Measurements from ENCODE around the gene JAKMIP1.

The JAKMIP1 gene

DNA sequence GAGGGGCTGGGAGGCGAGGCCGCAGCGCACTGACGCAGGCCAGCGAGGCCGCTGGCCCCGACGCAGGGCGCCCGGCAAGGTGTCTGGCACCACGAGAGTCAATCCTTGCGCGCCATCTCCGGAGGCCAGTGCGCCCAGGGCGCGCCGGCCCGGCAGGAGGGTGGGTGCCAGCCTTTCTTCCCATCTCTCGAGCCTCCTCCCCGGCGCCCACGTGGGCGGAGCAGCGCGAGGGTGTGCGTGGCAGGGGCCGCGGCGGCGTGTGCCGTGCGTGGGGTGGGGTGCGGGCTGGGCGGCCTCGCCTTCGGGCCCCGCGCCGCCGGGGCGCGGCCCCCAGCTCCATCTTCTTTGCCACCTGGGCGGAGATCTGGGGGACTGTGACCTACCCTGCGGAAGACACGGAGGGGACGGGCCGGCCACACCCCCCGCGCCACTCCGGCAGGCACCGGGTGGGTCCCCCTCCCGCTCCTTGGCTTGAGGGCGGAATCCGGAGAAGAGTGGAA is 877 bp downstream of the JAKMIP1 start:
- peak; percentile 15 for DNase-seq

- no peak for DNase-seq
Observed at GRCh38 chr4:6198768-6199421, 1.5 kb downstream of the JAKMIP1 start.

- no peak for DNase-seq
Observed at GRCh38 chr4:6198278-6198677, 2.1 kb downstream of the JAKMIP1 start.

DNA sequence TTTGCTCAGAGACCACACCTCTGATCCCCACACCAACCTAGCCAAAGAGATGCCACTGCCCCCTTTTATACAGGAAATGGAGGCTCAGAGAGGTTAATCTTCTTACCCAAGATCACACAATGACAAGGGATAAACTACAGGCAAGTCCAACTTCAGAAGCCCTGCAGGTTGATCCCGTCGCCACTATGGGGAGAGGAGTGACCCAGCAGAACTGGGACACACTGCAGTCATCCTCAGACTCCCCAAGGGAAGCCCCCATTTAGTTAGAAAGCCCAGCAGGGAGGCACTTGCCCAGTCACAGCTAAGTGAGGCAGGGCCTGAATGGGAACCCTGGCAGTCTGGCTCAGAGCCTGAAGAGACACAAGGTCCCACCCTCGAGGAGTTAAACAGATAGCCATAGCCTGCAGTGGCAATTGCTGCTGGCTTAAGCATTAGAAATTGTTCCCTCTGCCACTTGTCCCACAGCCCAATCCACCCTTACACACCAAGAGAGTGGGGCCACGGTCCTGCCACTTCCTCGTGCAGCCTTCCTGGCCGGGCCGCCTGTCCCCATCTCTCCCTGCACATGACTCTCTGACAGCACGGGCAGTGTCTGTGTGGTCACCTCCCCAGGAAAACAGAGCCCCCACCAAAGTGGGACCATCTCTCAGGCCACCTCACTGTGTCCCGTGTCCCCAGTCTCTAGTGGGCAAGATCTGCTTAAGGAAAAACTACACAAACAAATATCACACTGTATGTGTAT is 2.7 kb downstream of the JAKMIP1 start:
- no peak for DNase-seq

DNA sequence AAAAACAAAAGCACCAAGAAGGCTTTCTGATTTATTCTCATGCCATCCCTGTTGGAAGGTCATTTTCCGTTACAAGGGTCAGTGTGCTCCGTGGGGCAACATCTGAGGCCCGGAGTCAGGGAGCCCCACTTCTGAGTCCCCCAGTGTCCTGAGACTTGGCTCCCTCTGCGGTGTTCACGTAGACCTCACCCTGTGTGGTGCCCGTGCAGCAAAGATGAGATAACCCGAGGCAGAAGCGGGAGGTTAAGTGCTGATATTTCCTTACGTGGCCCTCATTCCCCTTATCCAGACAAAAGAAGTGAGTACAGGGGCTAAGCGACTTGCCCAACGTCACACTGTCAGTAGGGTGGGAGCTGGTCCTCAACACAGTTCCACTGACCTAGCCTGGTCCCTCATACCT is 3.5 kb downstream of the JAKMIP1 start:
- DNase-seq = no peak

GRCh38 chr4:6196324-6196723 is 4.0 kb downstream of the JAKMIP1 start:
- DNase-seq = no peak

- DNase-seq = no peak
Observed at GRCh38 chr4:6195602-6196319, 4.6 kb downstream of the JAKMIP1 start.

- DNase-seq = no peak
Observed at GRCh38 chr4:6194458-6195195, 5.7 kb downstream of the JAKMIP1 start.

DNA sequence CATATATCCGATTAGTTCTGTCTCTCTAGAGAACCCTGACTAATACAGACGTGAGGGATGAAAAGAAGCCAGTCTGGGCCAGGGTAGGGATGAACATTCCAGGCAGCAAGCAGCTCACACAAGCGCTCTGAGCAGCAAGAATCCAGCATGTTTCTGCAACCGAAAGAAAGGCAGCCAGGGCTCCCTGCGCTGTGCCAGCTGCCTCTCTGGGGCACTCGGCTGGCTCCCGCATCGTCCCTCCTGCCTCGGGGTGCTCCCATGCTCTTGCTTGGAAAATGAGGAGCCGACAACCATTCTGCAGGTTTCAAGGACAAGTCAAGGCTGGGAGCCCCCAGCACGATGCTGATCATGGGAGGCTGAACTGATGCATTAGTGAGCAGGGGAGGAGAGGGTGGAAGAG is 7.0 kb downstream of the JAKMIP1 start:
- DNase-seq = no peak

DNA sequence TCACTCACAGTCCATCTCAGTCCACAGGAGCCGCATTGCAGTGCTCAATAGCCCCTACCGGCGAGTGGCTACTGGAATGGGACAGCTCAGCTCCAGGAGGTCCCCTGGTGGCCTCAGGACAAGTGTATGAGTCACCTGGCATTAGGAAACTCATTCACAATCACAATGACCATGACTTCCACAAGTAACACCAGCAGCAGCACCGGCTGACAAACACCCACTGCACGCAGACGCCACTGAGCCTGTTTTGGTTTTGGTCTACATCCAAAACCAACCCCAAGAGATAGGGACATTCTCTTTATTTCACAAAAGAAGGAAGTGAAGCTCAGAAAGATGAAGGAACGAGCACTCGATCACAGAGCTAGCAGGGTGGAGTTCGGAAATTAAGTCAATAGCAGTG is 8.1 kb downstream of the JAKMIP1 start:
- no peak for DNase-seq

DNA sequence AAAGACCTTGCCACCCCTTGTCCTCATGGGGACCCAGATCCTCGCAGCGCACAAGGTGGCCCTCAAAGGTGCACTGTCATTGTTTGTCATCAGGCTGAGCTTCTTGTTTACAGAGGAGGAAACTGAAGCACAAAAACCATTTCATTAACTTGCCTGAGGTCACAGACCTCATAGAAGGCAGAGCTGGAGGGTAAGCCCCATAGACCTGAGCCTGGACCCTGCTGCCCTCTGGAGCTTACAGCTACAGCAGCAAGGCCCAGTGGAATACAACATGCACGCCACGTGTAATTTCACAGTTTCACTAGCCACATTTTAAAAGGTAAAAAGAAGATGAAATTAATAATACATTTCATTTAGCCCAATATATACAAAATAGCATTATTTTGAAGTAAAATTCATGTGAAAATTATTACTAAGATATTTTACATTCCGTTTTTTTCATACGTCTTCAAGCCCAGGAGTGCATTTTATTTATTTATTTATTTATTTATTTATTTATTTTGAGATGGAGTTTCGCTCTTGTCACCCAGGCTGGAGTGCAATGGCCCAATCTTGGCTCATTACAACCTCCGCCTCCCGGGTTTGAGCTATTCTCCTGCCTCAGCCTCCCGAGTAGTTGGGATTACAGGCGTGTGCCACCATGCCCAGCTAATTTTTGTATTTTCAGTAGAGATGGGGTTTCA is 8.8 kb downstream of the JAKMIP1 start:
- no peak for DNase-seq

GRCh38 chr4:6190486-6190885 is 9.9 kb downstream of the JAKMIP1 start:
- no peak for DNase-seq

GRCh38 chr4:6189511-6189910 is 10.8 kb downstream of the JAKMIP1 start:
- no peak for DNase-seq

- DNase-seq = no peak
Observed at GRCh38 chr4:6188687-6189305, 11.6 kb downstream of the JAKMIP1 start.

DNA sequence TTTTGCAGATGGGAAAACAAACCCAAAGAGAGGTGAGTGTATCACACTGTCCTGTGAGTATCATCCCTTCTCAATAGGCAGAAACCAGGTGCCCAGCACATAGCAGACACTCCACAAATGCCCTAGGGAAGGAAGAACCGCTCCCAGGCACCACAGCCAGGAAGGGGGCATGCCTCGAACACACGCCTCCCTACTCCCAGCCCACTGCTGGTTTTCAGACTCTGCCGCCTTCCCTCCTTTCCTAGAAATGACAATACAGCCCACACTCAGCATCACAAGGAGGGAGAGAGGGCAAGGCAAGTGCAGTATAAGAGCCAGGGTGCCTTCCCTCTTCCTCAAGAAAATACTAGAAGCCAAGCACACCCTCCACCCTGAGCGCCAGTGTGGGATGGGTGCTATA is 16.2 kb downstream of the JAKMIP1 start:
- no peak for DNase-seq

- peak; percentile 24 for DNase-seq
Observed at GRCh38 chr4:6183740-6184139, 16.6 kb downstream of the JAKMIP1 start.

GRCh38 chr4:6182376-6183280 is 17.7 kb downstream of the JAKMIP1 start:
- no peak for DNase-seq

- peak; percentile 55 for DNase-seq
Observed at GRCh38 chr4:6180841-6181631, 19.3 kb downstream of the JAKMIP1 start.

- peak; percentile 29 for DNase-seq
Observed at GRCh38 chr4:6179362-6179761, 21.0 kb downstream of the JAKMIP1 start.

DNA sequence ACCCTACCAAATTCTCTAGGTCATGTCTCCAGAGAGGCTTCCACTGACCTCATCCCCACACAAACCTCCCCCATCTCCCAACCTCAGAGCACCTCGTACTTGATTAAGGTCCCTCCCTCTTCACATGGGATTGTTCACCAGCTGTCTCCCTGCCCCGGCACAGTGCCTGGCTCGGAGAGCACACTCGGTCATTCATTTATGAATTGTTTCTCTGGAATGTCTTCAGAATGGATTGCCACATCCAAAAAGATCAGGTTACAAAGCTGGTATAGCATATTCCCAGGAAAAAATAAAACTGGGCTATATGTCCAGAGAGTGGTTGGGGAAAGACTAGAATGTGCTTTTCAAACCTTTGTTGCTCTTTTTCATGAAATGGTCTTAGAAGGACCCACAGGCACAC is 21.6 kb downstream of the JAKMIP1 start:
- no peak for DNase-seq
